K562 (cell line): ENCODE results near the gene ZNF749. TPM values are rescaled to one million over a fixed set of nuclear protein-coding genes. Genes with fewer than 3 reads are reported as not detected.
"Not testable (repeated sequence)": the region's sequence is repeated elsewhere in the genome, so short reads cannot be mapped to it uniquely, and the experiment has no call there.

Source experiments
- ATAC-seq: fragments of 200-7000 bp; cut with Tn5 transposase; 3 replicates; pipeline ENCODE4 v1.9.1; 2020; ENCODE audit warnings: moderate library complexity
- BruUV-seq: library from RNA; stranded (reverse); fragments of 400-500 nt; replicated peaks from 2 replicates; lab custom pipeline; 2021; lab: Mats Ljungman, UMichigan
- CTCF ChIA-PET: fragments of 300-600 bp; formaldehyde crosslinking; extraction: SDS; loops from one replicate; lab custom pipeline; 2021; ENCODE audit warnings: low intra/inter-chr PET ratio; lab: Yijun Ruan, JAX
- POLR2A ChIA-PET: fragments of 300-600, 350-650 bp; sonication (Branson Sonifier 250); formaldehyde crosslinking; extraction: SDS; loops from one replicate; lab custom pipeline; 2021; ENCODE audit warnings: antibody characterized with exemption, inconsistent platforms; lab: Yijun Ruan, JAX
- DNase-seq, 4 experiments: peaks; one replicate each; pipeline versions ENCODE4 v3.0.0 to v3.0.0-alpha.2; 2011 to 2018; ENCODE audit warnings: low spot score in 3 of 4, mixed read lengths in 3 of 4; ENCODE audit errors: extremely low read depth in 1 of 4
- FAIRE-seq: peaks from 2 replicates; lab custom pipeline; 2011; peaks lifted over from hg19 to GRCh38; lab: Jason Lieb, UNC
- H2AFZ ChIP-seq: 2 replicates; pipeline ENCODE4 v1.6.0; 2011; ENCODE audit warnings: low read depth, low read length, control low read depth, inconsistent platforms
- H3K27ac ChIP-seq: fragments of 200-600 bp; 3 replicates; pipeline ENCODE4 v1.8.0; 2011; ENCODE audit warnings: low read depth, mild to moderate bottlenecking, control low read depth, inconsistent platforms, low read length, moderate library complexity, mixed read lengths; ENCODE audit errors: extremely low read depth
- H3K27me3 ChIP-seq, 2 experiments: fragments of 300-600 bp in 1 of 2; 2 replicates in 1 of 2; 3 replicates in 1 of 2; pipeline versions ENCODE4 v1.6.0 to v1.8.0; 2011; ENCODE audit warnings: inconsistent platforms in 2 of 2, low read length in 2 of 2, mild to moderate bottlenecking in 1 of 2, mixed read lengths in 1 of 2, moderate library complexity in 1 of 2; ENCODE audit not compliant: control insufficient read depth in 2 of 2, insufficient read depth in 2 of 2
- H3K36me3 ChIP-seq: fragments of 300-600 bp; 3 replicates; pipeline ENCODE4 v1.8.0; 2011; ENCODE audit warnings: mild to moderate bottlenecking, low read length, inconsistent platforms; ENCODE audit not compliant: control insufficient read depth, insufficient read depth
- H3K4me1 ChIP-seq, 2 experiments: fragments of 200-600 bp in 1 of 2; replicated peaks in 1 of 2; 2 replicates in 1 of 2; 3 replicates in 1 of 2; pipeline versions ENCODE4 v1.5.1 to v1.8.0; 2011; ENCODE audit warnings: inconsistent platforms in 2 of 2, low read length in 2 of 2, mild to moderate bottlenecking in 1 of 2, mixed read lengths in 1 of 2, moderate library complexity in 1 of 2; ENCODE audit not compliant: control insufficient read depth in 2 of 2, insufficient read depth in 2 of 2
- H3K4me2 ChIP-seq: 2 replicates; pipeline ENCODE4 v1.6.1; 2011; ENCODE audit warnings: low read length, control low read depth, inconsistent platforms, mixed read lengths; ENCODE audit not compliant: insufficient read depth
- H3K4me3 ChIP-seq: fragments of 200-600 bp; sonication (generic), shearing (Covaris generic); 2 replicates; pipeline ENCODE4 v1.5.1; 2016; ENCODE audit warnings: control low read depth, inconsistent platforms
- H3K79me2 ChIP-seq: fragments of 200-600 bp; 3 replicates; pipeline ENCODE4 v1.8.0; 2011; ENCODE audit warnings: low read length, inconsistent platforms; ENCODE audit not compliant: control insufficient read depth, insufficient read depth
- H3K9ac ChIP-seq, 2 experiments: 2 replicates each; pipeline versions ENCODE4 v1.6.0 to v1.6.1; 2011; ENCODE audit warnings: low read depth in 2 of 2, low read length in 2 of 2, control low read depth in 1 of 2, inconsistent platforms in 1 of 2, mild to moderate bottlenecking in 1 of 2, mixed read lengths in 1 of 2; ENCODE audit not compliant: insufficient read depth in 1 of 2
- H3K9me1 ChIP-seq: one replicate; pipeline ENCODE4 v1.6.0; 2011; ENCODE audit warnings: inconsistent platforms, mild to moderate bottlenecking, low read length, moderate library complexity; ENCODE audit not compliant: control insufficient read depth, insufficient read depth
- H3K9me3 ChIP-seq: replicated peaks from 2 replicates; pipeline ENCODE4 v1.5.1; 2011; ENCODE audit warnings: low read depth, low read length, inconsistent platforms; ENCODE audit not compliant: control insufficient read depth, insufficient read depth
- H4K20me1 ChIP-seq: replicated peaks from 2 replicates; pipeline ENCODE4 v1.6.1; 2011; ENCODE audit warnings: low read length, inconsistent platforms, mixed read lengths; ENCODE audit not compliant: control insufficient read depth, insufficient read depth
- GABPB1 ChIP-seq: sonication (generic); formaldehyde crosslinking; IDR thresholded peaks from 2 replicates; pipeline ENCODE4 v1.8.0; 2022; ENCODE audit warnings: mild to moderate bottlenecking, missing genetic modification reagents
- HCFC1 ChIP-seq: IDR thresholded peaks from 2 replicates; pipeline ENCODE4 v1.6.1; 2012; ENCODE audit warnings: low read depth, low read length, improper control_type of control experiment
- NFYB ChIP-seq: IDR thresholded peaks from 2 replicates; pipeline ENCODE4 v1.6.1; 2011; ENCODE audit warnings: mild to moderate bottlenecking, moderate library complexity; ENCODE audit not compliant: insufficient read length; ENCODE audit errors: extremely low read depth
- SP2 ChIP-seq: IDR thresholded peaks from 2 replicates; pipeline ENCODE4 v1.6.1; 2011; ENCODE audit warnings: mild to moderate bottlenecking, low read depth, low read length, moderate library complexity; ENCODE audit not compliant: poor library complexity, severe bottlenecking; ENCODE audit errors: extremely low read depth
- SRSF1 ChIP-seq: fragments of 200-400 bp; formaldehyde crosslinking; IDR thresholded peaks from 2 replicates; pipeline ENCODE4 v1.6.1; 2017; ENCODE audit warnings: mild to moderate bottlenecking, low read depth, low read length, moderate library complexity
- THRB ChIP-seq: fragments of 450-650 bp; formaldehyde crosslinking; conservative IDR thresholded peaks from 2 replicates; pipeline ENCODE4 v1.4.0; 2022; ENCODE audit warnings: mild to moderate bottlenecking, missing genetic modification characterization
- ZBTB12 ChIP-seq: fragments of 250-450 bp; sonication (Bioruptor Pico); IDR thresholded peaks from 2 replicates; pipeline ENCODE4 v1.4.0; 2020
- ZBTB40 ChIP-seq, 2 experiments: fragments of 450-650 bp in 1 of 2; sonication (generic) in 1 of 2; formaldehyde crosslinking in 1 of 2; IDR thresholded peaks; 2 replicates each; pipeline versions ENCODE4 v1.7.1 to v1.9.0; 2016 to 2022; ENCODE audit warnings: inconsistent platforms in 1 of 2, mild to moderate bottlenecking in 1 of 2, missing genetic modification reagents in 1 of 2
- WGBS: fragments of 100-300 bp; shearing (Covaris generic); methylation state at CpG from one replicate; pipeline ENCODE4 v1.1.6; 2016; ENCODE audit warnings: low coverage, mixed read lengths; ENCODE audit not compliant: insufficient coverage; ENCODE audit errors: missing lambda C conversion rate; 5-methylcytosine and 5-hydroxymethylcytosine counted together
- in situ Hi-C: fragments of 300-500 bp; cut with MboI; formaldehyde crosslinking; loops from 4 replicates; pipeline ENCODE4 v1.15.0; 2018; ENCODE audit warnings: inconsistent platforms, mixed read lengths
- intact Hi-C: fragments of 100-400 bp; cut with micrococcal nuclease; formaldehyde crosslinking; loops from 2 replicates; pipeline ENCODE4 v1.14.2; 2022
- polyA plus RNA-seq, 8 experiments: library from polyadenylated mRNA; depleted of rRNA in 4 of 8; stranded (reverse) in 5 of 8; unstranded in 3 of 8; fragments of >200 nt; fragmentation: Nextera tagmentation in 2 of 8; fragmentation: Illumina TruSeq in 1 of 8; extraction: Ambion mirVana in 2 of 8; extraction: Trizol in 1 of 8; gene quantifications; 2 replicates each; pipeline versions ENCODE4 v1.2.1 to v1.2.3, GENCODE V29; 2011 to 2014; ENCODE audit warnings: inconsistent platforms in 1 of 8, missing spikeins in 1 of 8
- total RNA-seq, 7 experiments: library from RNA; depleted of rRNA in 6 of 7; stranded (reverse); fragments of >200 nt in 6 of 7; fragmentation: Illumina TruSeq in 2 of 7; extraction: Trizol in 2 of 7; gene quantifications; 2 replicates each; pipeline versions ENCODE4 v1.2.1 to v1.2.3, GENCODE V29; 2011 to 2021; ENCODE audit warnings: low replicate concordance in 1 of 7

The ZNF749 gene
- total and polyA plus RNA-seq, 9 of the 15 experiments (the other 6 are each of a cell fraction or from before 2014, with no cell fraction given) = 5.3 to 33.2 (median 15.0) TPM

GRCh38 chr19:57487477-57488298 is 52.6 kb downstream of the ZNF749 start, which contains the start of gene ZNF419:
TSS of gene ZNF419 (plus strand) at chr19:57487750. CDS start at chr19:57487951, 201 bp downstream.
- FAIRE-seq = peak; percentile 80
- WGBS = 3% methylated on average over 50 of the region's 69 CpGs
- BruUV-seq; TF ChIP-seq ZBTB40 (CRISPR knock-in tag; IDR thresholded peaks at IDR 0.05): not testable (repeated sequence)
- TF ChIP-seq ZBTB40 (IDR thresholded peaks at IDR 0.05) (peak; percentile 88), ZBTB12 (CRISPR knock-in tag) (peak; percentile 9; the same call in 1 of the 2 replicates), THRB (CRISPR knock-in tag) (0 out of 2 replicates have a peak, but pooled peaks have one; percentile 36), NFYB (peak; percentile 31), GABPB1 (peak; percentile 90), SRSF1 (0 out of 2 replicates have a peak, but pooled peaks have one; percentile 41), HCFC1 (peak; percentile 86), SP2 (peak; percentile 68)

More at GRCh38 chr19:57487477-57488298, 52.6 kb downstream of the ZNF749 start, which contains the start of gene ZNF419:
- DNase-seq (peak; percentile 78 to 80 (median 79)), ATAC-seq (peak; percentile 97)
- H3K27ac ChIP-seq, H3K79me2 ChIP-seq, H4K20me1 ChIP-seq, CTCF ChIA-PET, intact Hi-C loops, H3K27me3 ChIP-seq, H3K9me3 ChIP-seq, H3K4me1 ChIP-seq, H3K36me3 ChIP-seq, POLR2A ChIA-PET, H3K9me1 ChIP-seq, in situ Hi-C loops: not testable (repeated sequence)
- peak within 1 kb of the TSS; percentile 76 for H3K4me2 ChIP-seq
- peak within 1 kb of the TSS; percentile 85 for H2AFZ ChIP-seq
- peak within 1 kb of the TSS; percentile 37 to 86; a peak in 3 of 4 replicates for H3K9ac ChIP-seq
- peak within 1 kb of the TSS; percentile 55 for H3K4me3 ChIP-seq
